PC-3 (cell line): ENCODE measurements around the gene SQOR.

Experiments used
- EZH2 ChIP-seq: fragments of 300-600 bp; sonication (generic); IDR thresholded peaks from one replicate; pipeline ENCODE4 v1.6.1; 2017; ENCODE audit warnings: antibody characterized with exemption, mild to moderate bottlenecking, low read length; ENCODE audit not compliant: unreplicated experiment
- EZH2phosphoT487 ChIP-seq: fragments of 300-600 bp; sonication (generic); IDR thresholded peaks from 2 replicates; pipeline ENCODE4 v1.6.1; 2018; ENCODE audit warnings: mild to moderate bottlenecking, antibody characterized with exemption, low read length, borderline replicate concordance
- TF ChIP-seq, protein P1 (sequence below): fragments of 300-600 bp; sonication (generic); conservative IDR thresholded peaks from 2 replicates; pipeline ENCODE4 v1.5.1; 2017; ENCODE audit warnings: antibody characterized with exemption, low read depth, mild to moderate bottlenecking, low read length

DNA sequence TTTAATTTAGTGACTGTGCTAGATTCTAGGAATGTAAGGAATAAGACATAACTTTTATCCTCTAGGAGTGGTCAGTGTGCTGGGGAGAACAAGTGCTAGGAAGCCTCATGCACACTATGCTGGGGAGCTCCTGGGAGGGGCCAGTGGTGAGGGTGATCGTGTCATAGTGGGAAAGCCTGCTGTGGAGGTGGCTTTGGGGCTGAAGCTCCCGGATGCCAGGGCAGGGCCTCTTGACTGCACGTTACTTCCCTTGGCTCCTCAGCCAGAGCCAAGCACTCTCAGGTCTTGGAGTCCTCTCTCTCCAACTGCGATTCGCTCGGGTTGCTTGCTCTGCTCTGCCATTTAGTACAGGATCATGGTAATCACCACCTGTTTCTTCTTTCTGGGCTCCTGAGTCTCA lies 33.6 kb downstream of the SQOR start:
- TF ChIP-seq, protein P1, sequence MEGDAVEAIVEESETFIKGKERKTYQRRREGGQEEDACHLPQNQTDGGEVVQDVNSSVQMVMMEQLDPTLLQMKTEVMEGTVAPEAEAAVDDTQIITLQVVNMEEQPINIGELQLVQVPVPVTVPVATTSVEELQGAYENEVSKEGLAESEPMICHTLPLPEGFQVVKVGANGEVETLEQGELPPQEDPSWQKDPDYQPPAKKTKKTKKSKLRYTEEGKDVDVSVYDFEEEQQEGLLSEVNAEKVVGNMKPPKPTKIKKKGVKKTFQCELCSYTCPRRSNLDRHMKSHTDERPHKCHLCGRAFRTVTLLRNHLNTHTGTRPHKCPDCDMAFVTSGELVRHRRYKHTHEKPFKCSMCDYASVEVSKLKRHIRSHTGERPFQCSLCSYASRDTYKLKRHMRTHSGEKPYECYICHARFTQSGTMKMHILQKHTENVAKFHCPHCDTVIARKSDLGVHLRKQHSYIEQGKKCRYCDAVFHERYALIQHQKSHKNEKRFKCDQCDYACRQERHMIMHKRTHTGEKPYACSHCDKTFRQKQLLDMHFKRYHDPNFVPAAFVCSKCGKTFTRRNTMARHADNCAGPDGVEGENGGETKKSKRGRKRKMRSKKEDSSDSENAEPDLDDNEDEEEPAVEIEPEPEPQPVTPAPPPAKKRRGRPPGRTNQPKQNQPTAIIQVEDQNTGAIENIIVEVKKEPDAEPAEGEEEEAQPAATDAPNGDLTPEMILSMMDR: no peak
- TF ChIP-seq EZH2phosphoT487 (no peak), EZH2 (no peak)
